IMR-90 (cell line): ENCODE measurements around the gene TBC1D1. TPM values are rescaled to one million over a fixed set of nuclear protein-coding genes. Genes with fewer than 3 reads are reported as not detected.

Experiments used
- ATAC-seq: fragments of 200-7000 bp; cut with Tn5 transposase; 2 replicates; pipeline ENCODE4 v1.9.1; 2020; ENCODE audit warnings: low read depth, mild to moderate bottlenecking, moderate library complexity
- BruUV-seq: library from RNA; stranded (reverse); fragments of 400-500 nt; replicated peaks from 2 replicates; lab custom pipeline; 2021; lab: Mats Ljungman, UMichigan
- CTCF ChIA-PET: fragments of 300-600 bp; formaldehyde crosslinking; extraction: SDS; loops from one replicate; lab custom pipeline; 2021; ENCODE audit warnings: antibody characterized with exemption; lab: Yijun Ruan, JAX
- POLR2A ChIA-PET: fragments of 300-600 bp; sonication (Branson Sonifier 250); formaldehyde crosslinking; loops from one replicate; lab custom pipeline; 2022; ENCODE audit warnings: antibody characterized with exemption; ENCODE audit not compliant: unreplicated experiment; lab: Charles Lee
- DNase-seq: peaks from one replicate; pipeline ENCODE4 v3.0.0; 2013
- H2AFZ ChIP-seq: replicated peaks from 2 replicates; pipeline ENCODE3; 2013; ENCODE audit warnings: low read length, mild to moderate bottlenecking; ENCODE audit not compliant: poor library complexity
- H2AK5ac ChIP-seq: 2 replicates; pipeline ENCODE4 v1.6.1; 2013; ENCODE audit warnings: low read depth, low read length, inconsistent platforms
- H2AK9ac ChIP-seq: replicated peaks from 2 replicates; pipeline ENCODE3; 2013; ENCODE audit warnings: mild to moderate bottlenecking, low read depth, low read length, moderate library complexity; ENCODE audit not compliant: poor library complexity
- H2BK120ac ChIP-seq: 2 replicates; pipeline ENCODE4 v1.6.1; 2013; ENCODE audit warnings: low read depth, low read length, inconsistent platforms
- H2BK15ac ChIP-seq: 3 replicates; pipeline ENCODE4 v1.6.1; 2013; ENCODE audit warnings: low read depth, low read length, inconsistent platforms
- H2BK20ac ChIP-seq: 2 replicates; pipeline ENCODE4 v1.6.1; 2013; ENCODE audit warnings: low read depth, mild to moderate bottlenecking, inconsistent platforms, low read length, moderate library complexity
- H2BK5ac ChIP-seq: 2 replicates; pipeline ENCODE4 v1.6.1; 2013; ENCODE audit warnings: mild to moderate bottlenecking, low read depth, low read length, inconsistent platforms; ENCODE audit not compliant: poor library complexity, severe bottlenecking
- H3K14ac ChIP-seq: replicated peaks from 2 replicates; pipeline ENCODE4 v1.6.1; 2013; ENCODE audit warnings: low read depth, low read length, inconsistent platforms
- H3K18ac ChIP-seq: 2 replicates; pipeline ENCODE4 v1.6.1; 2013; ENCODE audit warnings: low read depth, low read length, control low read depth
- H3K23ac ChIP-seq: 2 replicates; pipeline ENCODE4 v1.6.1; 2013; ENCODE audit warnings: low read depth, low read length, inconsistent platforms
- H3K27ac ChIP-seq: 2 replicates; pipeline ENCODE4 v1.5.1; 2013; ENCODE audit warnings: mild to moderate bottlenecking, control low read depth, low read length; ENCODE audit not compliant: insufficient read depth
- H3K27me3 ChIP-seq: 2 replicates; pipeline ENCODE4 v1.6.1; 2013; ENCODE audit warnings: low read length; ENCODE audit not compliant: control insufficient read depth, insufficient read depth
- H3K36me3 ChIP-seq: 2 replicates; pipeline ENCODE4 v1.6.1; 2013; ENCODE audit warnings: low read length, mixed read lengths; ENCODE audit not compliant: control insufficient read depth, insufficient read depth
- H3K4ac ChIP-seq: 2 replicates; pipeline ENCODE4 v1.6.1; 2013; ENCODE audit warnings: low read depth, low read length, inconsistent platforms
- H3K4me1 ChIP-seq: 2 replicates; pipeline ENCODE4 v1.6.1; 2013; ENCODE audit warnings: low read length, mixed read lengths; ENCODE audit not compliant: control insufficient read depth, insufficient read depth
- H3K4me2 ChIP-seq: 2 replicates; pipeline ENCODE4 v1.6.1; 2013; ENCODE audit warnings: low read depth, mild to moderate bottlenecking, control low read depth, low read length, moderate library complexity
- H3K4me3 ChIP-seq: 2 replicates; pipeline ENCODE4 v1.5.1; 2013; ENCODE audit warnings: low read depth, mild to moderate bottlenecking, control low read depth, low read length, moderate library complexity; ENCODE audit not compliant: insufficient read depth
- H3K56ac ChIP-seq: 2 replicates; pipeline ENCODE4 v1.6.1; 2013; ENCODE audit warnings: low read length, inconsistent platforms; ENCODE audit not compliant: insufficient read depth; ENCODE audit errors: extremely low read depth
- H3K79me1 ChIP-seq, 2 experiments: 2 replicates each; pipeline ENCODE4 v1.6.1; 2013; ENCODE audit warnings: low read length in 2 of 2, inconsistent platforms in 1 of 2, low read depth in 1 of 2
- H3K9ac ChIP-seq: 2 replicates; pipeline ENCODE4 v1.6.1; 2013; ENCODE audit warnings: low read depth, low read length, control low read depth
- H3K9me1 ChIP-seq: 2 replicates; pipeline ENCODE4 v1.6.1; 2013; ENCODE audit warnings: low read length, inconsistent platforms; ENCODE audit not compliant: insufficient read depth
- H3K9me3 ChIP-seq: 2 replicates; pipeline ENCODE4 v1.6.1; 2013; ENCODE audit warnings: low read length; ENCODE audit not compliant: control insufficient read depth, insufficient read depth
- H4K20me1 ChIP-seq: 2 replicates; pipeline ENCODE4 v1.6.1; 2013; ENCODE audit warnings: low read length, inconsistent platforms; ENCODE audit not compliant: insufficient read depth
- H4K5ac ChIP-seq: 2 replicates; pipeline ENCODE4 v1.6.1; 2013; ENCODE audit warnings: mild to moderate bottlenecking, low read depth, low read length, control low read depth
- H4K8ac ChIP-seq, 2 experiments: 2 replicates each; pipeline ENCODE4 v1.6.1; 2013; ENCODE audit warnings: low read depth in 2 of 2, low read length in 2 of 2, control low read depth in 1 of 2, inconsistent platforms in 1 of 2
- H4K91ac ChIP-seq: 2 replicates; pipeline ENCODE4 v1.6.1; 2013; ENCODE audit warnings: low read depth, low read length, inconsistent platforms; ENCODE audit not compliant: insufficient read depth
- CEBPB ChIP-seq: IDR thresholded peaks from 2 replicates; pipeline ENCODE4 v1.6.1; 2012; ENCODE audit warnings: low read depth, low read length, improper control_type of control experiment
- CHD1 ChIP-seq: IDR thresholded peaks from 2 replicates; pipeline ENCODE4 v1.6.1; 2012; ENCODE audit warnings: low read depth, low read length, improper control_type of control experiment
- FOS ChIP-seq: fragments of 150-350 bp; IDR thresholded peaks from 2 replicates; pipeline ENCODE4 v1.6.1; 2016; ENCODE audit warnings: low read depth, low read length
- POLR2A ChIP-seq: IDR thresholded peaks from 2 replicates; pipeline ENCODE4 v1.6.1; 2012; ENCODE audit warnings: mild to moderate bottlenecking, low read depth, low read length
- RAD21 ChIP-seq: IDR thresholded peaks from 2 replicates; pipeline ENCODE4 v1.6.1; 2012; ENCODE audit warnings: low read length, improper control_type of control experiment
- RCOR1 ChIP-seq: IDR thresholded peaks from 2 replicates; pipeline ENCODE4 v1.6.1; 2012; ENCODE audit warnings: mild to moderate bottlenecking, low read length, improper control_type of control experiment; ENCODE audit not compliant: insufficient replicate concordance
- RFX5 ChIP-seq: IDR thresholded peaks from 2 replicates; pipeline ENCODE4 v1.8.0; 2012; ENCODE audit warnings: low read depth, mild to moderate bottlenecking, low read length, moderate library complexity
- SMC3 ChIP-seq: fragments of 150-350 bp; IDR thresholded peaks from 2 replicates; pipeline ENCODE4 v1.6.1; 2016; ENCODE audit warnings: low read depth, mild to moderate bottlenecking, antibody characterized with exemption, low read length, moderate library complexity
- WGBS, 2 experiments: methylation state at CpG; one replicate each; pipeline versions ENCODE4 v1.1.5 to v1.1.7; 2013; ENCODE audit warnings: missing lambda C conversion rate in 2 of 2; ENCODE audit not compliant: insufficient read length in 1 of 2; ENCODE audit errors: extremely low coverage in 2 of 2; 5-methylcytosine and 5-hydroxymethylcytosine counted together
- dilution Hi-C: fragments of 300-500 bp; cut with HindIII; formaldehyde crosslinking; loops from one replicate; pipeline ENCODE4 v1.14.3; 2018; ENCODE audit warnings: low sequenced_read_pairs; ENCODE audit not compliant: unreplicated experiment
- in situ Hi-C: fragments of 300-500 bp; cut with MboI; formaldehyde crosslinking; loops from 3 replicates; pipeline ENCODE4 v1.14.3; 2019; ENCODE audit warnings: low sequenced_read_pairs, inconsistent platforms, mixed read lengths
- intact Hi-C: fragments of 100-400 bp; cut with micrococcal nuclease; formaldehyde crosslinking; loops from 2 replicates; pipeline ENCODE4 v1.10.0; 2022
- polyA plus RNA-seq, 3 experiments: library from polyadenylated mRNA; depleted of rRNA; stranded (reverse); fragments of >200 nt; gene quantifications; 2 replicates each; pipeline ENCODE4 v1.2.3, GENCODE V29; 2012; ENCODE audit warnings: low replicate concordance in 1 of 3
- total RNA-seq: library from RNA; depleted of rRNA; stranded (reverse); fragments of >200 nt; gene quantifications from 2 replicates; pipeline ENCODE4 v1.2.3, GENCODE V29; 2012

TBC1D1 gene
- total and polyA plus RNA-seq, 2 of the 4 experiments (the other 2 are of a cell fraction), result 42.4 to 104 TPM

- intact Hi-C loops, result no loop called here
- Histone ChIP-seq H2AK5ac (peak overlapping the region; percentile 29), H2BK15ac (no peak overlapping the region), H4K8ac (no peak overlapping the region), H3K18ac (no peak overlapping the region), H3K36me3 (no peaks in the 10 kb centered on the region), H2AFZ (no peak overlapping the region), H3K23ac (no peak overlapping the region), H4K20me1 (no peaks in the 10 kb centered on the region), H4K91ac (no peak overlapping the region), H3K27ac (no peak overlapping the region), H4K5ac (no peak overlapping the region), H2BK20ac (peak overlapping the region; percentile 8; the same call in 1 of the 2 replicates), H3K4me1 (peaks cover 12% of the 10 kb centered on the region), H3K79me1 (peaks cover 0 to 5% of the 10 kb centered on the region in 2 experiments; a peak in 1 of 4 replicates), H2BK5ac (no peak overlapping the region), H3K9ac (no peak overlapping the region), H3K14ac (no peak overlapping the region), H3K4me2 (no peak overlapping the region), H2BK120ac (peak overlapping the region; percentile 20; the same call in 1 of the 2 replicates), H3K27me3 (no peaks in the 10 kb centered on the region), H3K56ac (no peak overlapping the region), H3K9me1 (peaks cover 10% of the 10 kb centered on the region), H3K4me3 (no peak overlapping the region), H3K4ac (no peak overlapping the region), H2AK9ac (no peak overlapping the region), H3K9me3 (no peaks in the 10 kb centered on the region; the same call in 1 of the 2 replicates)
- DNase-seq (no peak), ATAC-seq (no peak)
- POLR2A ChIA-PET, result no interaction called here
- dilution Hi-C loops, result no loop called here
- BruUV-seq, result no TSS peak
- TF ChIP-seq CHD1, result no peak
- no peak for TF ChIP-seq RFX5
- no peak for TF ChIP-seq POLR2A
- no peak for TF ChIP-seq FOS
- TF ChIP-seq SMC3, result no peak
- TF ChIP-seq RCOR1, result no peak
- no peak for TF ChIP-seq RAD21
- TF ChIP-seq CEBPB, result no peak
- CTCF ChIA-PET, result no interaction called here
- WGBS, 2 experiments, result 92% methylated on average over 3 of the region's 6 CpGs; no CpG with 5 or more reads in 1 of the 2 experiments
- in situ Hi-C loops, result no loop called here
Observed at GRCh38 chr4:38166082-38166481, 275.2 kb downstream of the TBC1D1 start.
